Spinal cord (tissue), 10 donors: ENCODE measurements around the gene USP46. TPM values are rescaled to one million over a fixed set of nuclear protein-coding genes. Genes with fewer than 3 reads are reported as not detected.

Source experiments
- DNase-seq, 6 donors: peaks; one replicate each; pipeline versions ENCODE4 v3.0.0 to v3.0.0-alpha.2; 2013 to 2015; ENCODE audit warnings: low spot score in 6 of 6, low read depth in 4 of 6
- H3K27ac ChIP-seq: one replicate; pipeline ENCODE4 v1.5.1; 2013; ENCODE audit warnings: low read depth, low read length, control low read depth
- H3K27me3 ChIP-seq: one replicate; pipeline ENCODE4 v1.6.1; 2013; ENCODE audit warnings: low read length; ENCODE audit not compliant: control insufficient read depth, insufficient read depth
- H3K36me3 ChIP-seq: one replicate; pipeline ENCODE4 v1.6.1; 2013; ENCODE audit warnings: low read length; ENCODE audit not compliant: control insufficient read depth, insufficient read depth
- H3K4me1 ChIP-seq: one replicate; pipeline ENCODE4 v1.6.1; 2013; ENCODE audit warnings: low read length; ENCODE audit not compliant: control insufficient read depth, insufficient read depth
- H3K4me3 ChIP-seq: one replicate; pipeline ENCODE4 v1.5.1; 2013; ENCODE audit warnings: low read depth, low read length, control low read depth
- H3K9me3 ChIP-seq: one replicate; pipeline ENCODE4 v1.6.1; 2013; ENCODE audit warnings: low read length; ENCODE audit not compliant: control insufficient read depth, insufficient read depth
- WGBS: methylation state at CpG from one replicate; pipeline ENCODE4 v1.1.5; 2013; ENCODE audit warnings: missing lambda C conversion rate; ENCODE audit not compliant: insufficient coverage; 5-methylcytosine and 5-hydroxymethylcytosine counted together
- polyA plus RNA-seq, 2 donors: library from polyadenylated mRNA; unstranded; fragments of 120-200 nt; gene quantifications; one replicate each; pipeline ENCODE4 v1.2.1, GENCODE V29; 2013; ENCODE audit not compliant: insufficient read length in 2 of 2
- total RNA-seq, 2 donors: library from RNA; depleted of rRNA in 1 of 2; stranded (reverse); fragments of 120-200 nt in 1 of 2; fragments of >200 nt in 1 of 2; gene quantifications; one replicate each; pipeline versions ENCODE4 v1.2.3 to v1.2.4, GENCODE V29; 2013 to 2014
- donor health status: healthy.

Gene USP46
- total and polyA plus RNA-seq, 4 donors, result 30.2 to 53.2 (median 44.7) TPM

DNA sequence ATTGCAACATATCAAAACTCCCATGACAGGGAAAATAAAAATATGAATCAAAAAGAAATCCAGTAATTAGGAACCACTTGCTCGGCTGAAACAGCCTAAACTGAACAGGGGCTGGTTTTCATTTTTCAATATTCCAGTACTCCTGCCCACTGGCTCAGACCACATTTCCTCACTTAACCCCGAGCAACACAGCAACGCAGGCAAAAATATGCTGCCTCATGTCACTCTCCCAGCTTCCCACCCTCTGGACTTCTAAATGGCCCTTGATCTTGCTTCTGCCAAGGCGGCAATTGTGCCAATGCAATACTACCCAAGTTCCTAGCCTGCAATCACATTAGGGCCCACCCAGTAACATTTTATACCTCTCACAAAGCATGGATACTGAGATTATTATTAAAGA is 30.6 kb downstream of the USP46 start:
- Histone ChIP-seq H3K27ac (no peak overlapping the region), H3K4me3 (no peak overlapping the region), H3K36me3 (no peaks in the 10 kb centered on the region), H3K9me3 (no peaks in the 10 kb centered on the region), H3K4me1 (no peaks in the 10 kb centered on the region), H3K27me3 (no peaks in the 10 kb centered on the region)
- WGBS, result 61% methylated on average over 3 of the region's 4 CpGs
- DNase-seq, result peak in 1 of 6 donors; percentile 11

DNA sequence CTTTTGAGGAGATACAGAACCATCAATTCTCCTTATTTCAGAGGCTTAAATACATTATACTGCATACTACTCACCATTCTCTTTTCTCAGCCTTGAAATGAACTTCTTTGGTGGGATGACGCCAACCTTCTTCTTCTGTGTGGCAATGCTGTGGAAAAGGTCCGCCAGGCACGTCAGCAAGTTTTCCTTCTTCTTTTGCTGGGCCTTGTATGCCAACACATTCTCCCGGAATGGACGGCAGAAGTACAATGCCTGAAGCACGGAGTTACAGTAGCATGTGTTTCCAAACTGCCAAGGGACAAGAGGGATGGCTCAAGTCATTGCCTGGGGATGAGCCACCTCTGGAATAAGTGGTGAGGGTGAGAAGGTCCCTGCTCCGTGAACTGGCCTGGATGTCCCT is 31.2 kb downstream of the USP46 start:
- Histone ChIP-seq H3K36me3 (no peaks in the 10 kb centered on the region), H3K27me3 (no peaks in the 10 kb centered on the region), H3K4me3 (no peak overlapping the region), H3K27ac (no peak overlapping the region), H3K4me1 (no peaks in the 10 kb centered on the region), H3K9me3 (no peaks in the 10 kb centered on the region)
- 81% methylated on average over 6 of the region's 7 CpGs for WGBS
- peak in 1 of 6 donors; percentile 14 for DNase-seq

DNA sequence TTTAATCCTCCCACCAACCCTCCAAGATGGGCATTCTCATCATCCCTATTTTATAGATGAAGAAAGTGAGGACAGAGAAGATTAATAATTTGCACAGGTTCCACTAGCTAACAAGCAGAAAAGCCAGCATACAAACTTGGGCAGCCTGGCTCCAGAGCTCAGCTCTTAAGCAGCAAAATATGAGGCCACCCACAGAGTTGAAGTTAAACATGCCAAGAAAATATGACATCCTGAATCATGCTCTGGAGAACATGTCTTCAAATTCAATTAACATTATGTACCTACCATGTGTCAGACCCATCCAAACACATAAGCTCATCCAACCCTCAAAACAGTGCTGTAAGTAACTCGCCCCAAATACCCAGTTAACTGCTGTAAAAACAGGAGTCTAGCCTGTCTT is 33.9 kb downstream of the USP46 start:
- H3K36me3 ChIP-seq, result no peaks in the 10 kb centered on the region
- WGBS, result 82% methylated on average over 1 of the region's 1 CpG
- DNase-seq, result no peak

DNA sequence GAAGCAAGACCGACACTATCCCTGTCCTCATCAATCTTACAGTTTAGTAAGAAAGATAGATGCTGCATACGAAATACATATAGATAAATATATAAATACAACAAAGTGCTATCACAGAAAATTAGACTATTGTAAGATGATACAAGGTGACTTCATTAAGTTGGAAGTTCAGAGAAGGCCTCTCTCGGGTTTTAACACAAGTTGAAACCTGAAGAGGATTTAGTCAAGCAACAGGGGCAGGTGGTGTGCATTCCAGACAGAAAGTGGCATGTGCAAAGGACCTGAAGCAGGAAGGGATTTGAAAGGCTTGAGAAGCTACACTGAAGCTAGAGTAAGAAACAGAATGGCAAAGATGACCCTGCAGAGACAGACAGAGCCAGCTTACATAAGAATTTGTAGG is 36.5 kb downstream of the USP46 start:
- no peaks in the 10 kb centered on the region for H3K27me3 ChIP-seq
- peaks cover 8% of the 10 kb centered on the region for H3K4me1 ChIP-seq
- no peak overlapping the region for H3K4me3 ChIP-seq
- H3K36me3 ChIP-seq, result no peaks in the 10 kb centered on the region
- WGBS, result 100% methylated on average over 1 of the region's 3 CpGs
- DNase-seq, result no peak
- H3K27ac ChIP-seq, result no peak overlapping the region
- H3K9me3 ChIP-seq, result no peaks in the 10 kb centered on the region

More for the DNA sequence above, 33.9 kb downstream of the USP46 start:
- H3K27ac ChIP-seq, result no peak overlapping the region
- no peaks in the 10 kb centered on the region for H3K4me1 ChIP-seq
- no peak overlapping the region for H3K4me3 ChIP-seq
- no peaks in the 10 kb centered on the region for H3K27me3 ChIP-seq
- no peaks in the 10 kb centered on the region for H3K9me3 ChIP-seq

DNA sequence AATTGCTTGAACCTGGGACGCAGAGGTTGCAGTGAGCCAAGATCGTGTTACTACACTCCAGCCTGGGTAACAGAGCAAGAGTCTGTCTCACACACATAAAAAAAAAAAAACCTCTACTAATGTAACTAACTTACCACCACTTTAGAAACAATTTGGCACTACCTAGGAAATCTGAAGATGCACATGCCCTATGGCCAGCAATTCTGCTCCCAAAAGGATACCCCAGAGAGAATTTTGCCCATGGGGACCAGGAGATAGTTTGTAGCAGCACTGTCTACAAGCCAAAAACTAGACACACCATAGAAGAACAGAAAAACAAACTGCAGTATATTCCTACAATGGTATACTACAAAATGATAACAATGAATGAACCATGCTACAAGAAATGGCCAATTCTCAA is 37.5 kb downstream of the USP46 start:
- Histone ChIP-seq H3K27ac (no peak overlapping the region), H3K36me3 (no peaks in the 10 kb centered on the region), H3K4me3 (no peak overlapping the region), H3K4me1 (peaks cover 8% of the 10 kb centered on the region), H3K9me3 (no peaks in the 10 kb centered on the region), H3K27me3 (no peaks in the 10 kb centered on the region)
- WGBS, result 88% methylated on average over 2 of the region's 2 CpGs
- DNase-seq, result no peak

DNA sequence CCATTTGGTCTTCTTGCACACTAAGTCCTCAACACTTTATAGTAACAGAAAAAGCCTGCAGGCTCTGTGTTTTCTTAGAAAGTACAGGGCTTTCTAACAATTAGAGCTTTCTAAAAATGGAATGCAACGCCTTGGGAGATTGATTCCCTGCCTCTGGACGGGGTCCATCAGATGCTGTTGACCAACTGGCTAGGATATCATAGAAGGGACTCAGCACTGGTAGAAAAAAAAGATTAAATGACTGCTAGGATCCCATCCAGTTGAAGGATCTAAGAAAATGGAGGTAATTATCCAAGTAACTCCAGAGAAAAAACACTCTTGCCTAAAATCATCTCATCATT is 39.5 kb downstream of the USP46 start:
- H3K27me3 ChIP-seq, result no peaks in the 10 kb centered on the region
- no peak overlapping the region for H3K27ac ChIP-seq
- H3K4me1 ChIP-seq, result peaks cover 8% of the 10 kb centered on the region
- DNase-seq, result peak in 1 of 6 donors; percentile 62
- no peak overlapping the region for H3K4me3 ChIP-seq
- H3K9me3 ChIP-seq, result no peaks in the 10 kb centered on the region
- 38% methylated on average over 2 of the region's 2 CpGs for WGBS
- H3K36me3 ChIP-seq, result no peaks in the 10 kb centered on the region

DNA sequence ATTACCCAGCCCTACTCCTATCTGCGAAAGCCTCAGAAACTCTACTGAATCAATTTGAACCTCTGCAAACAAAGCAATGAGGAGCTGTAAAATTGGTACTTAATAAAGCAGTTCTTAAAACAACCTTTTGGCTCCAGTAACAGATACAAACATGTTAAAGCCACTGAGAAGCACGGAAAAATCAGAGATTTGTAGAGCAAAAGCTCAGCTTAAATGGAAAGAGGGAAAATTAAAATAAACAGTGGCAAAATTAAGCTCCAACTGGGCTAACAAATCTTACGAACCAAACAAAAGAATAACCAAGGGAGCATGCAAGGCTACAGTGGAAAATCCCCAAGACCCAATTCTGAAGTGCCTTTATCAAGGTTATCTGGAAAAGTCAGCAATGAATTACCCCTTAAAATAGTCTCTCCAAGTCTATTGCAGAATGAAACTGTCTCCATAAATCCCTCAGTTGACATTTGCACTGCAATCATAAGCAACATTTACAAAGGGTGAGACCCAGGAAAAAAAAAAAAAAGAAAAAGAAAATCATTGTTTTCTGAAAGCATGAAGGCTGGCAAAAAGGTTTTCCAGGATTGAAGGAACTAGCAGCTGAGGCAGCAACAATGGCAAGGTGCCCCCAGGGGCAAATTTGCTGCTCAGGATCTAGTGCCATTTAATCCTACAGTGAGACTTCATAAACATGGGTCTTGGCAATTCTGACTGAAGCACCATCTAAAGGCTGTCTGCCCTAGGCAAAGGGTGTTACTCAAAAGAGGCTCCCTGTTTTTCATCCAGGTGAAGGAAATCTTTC is 40.1 kb downstream of the USP46 start:
- Histone ChIP-seq H3K27me3 (no peaks in the 10 kb centered on the region), H3K36me3 (no peaks in the 10 kb centered on the region), H3K4me1 (peaks cover 8% of the 10 kb centered on the region), H3K4me3 (no peak overlapping the region), H3K9me3 (no peaks in the 10 kb centered on the region), H3K27ac (no peak overlapping the region)
- DNase-seq, result peak in 1 of 6 donors; percentile 57
- no CpG with 5 or more reads among the region's 3 CpGs for WGBS

DNA sequence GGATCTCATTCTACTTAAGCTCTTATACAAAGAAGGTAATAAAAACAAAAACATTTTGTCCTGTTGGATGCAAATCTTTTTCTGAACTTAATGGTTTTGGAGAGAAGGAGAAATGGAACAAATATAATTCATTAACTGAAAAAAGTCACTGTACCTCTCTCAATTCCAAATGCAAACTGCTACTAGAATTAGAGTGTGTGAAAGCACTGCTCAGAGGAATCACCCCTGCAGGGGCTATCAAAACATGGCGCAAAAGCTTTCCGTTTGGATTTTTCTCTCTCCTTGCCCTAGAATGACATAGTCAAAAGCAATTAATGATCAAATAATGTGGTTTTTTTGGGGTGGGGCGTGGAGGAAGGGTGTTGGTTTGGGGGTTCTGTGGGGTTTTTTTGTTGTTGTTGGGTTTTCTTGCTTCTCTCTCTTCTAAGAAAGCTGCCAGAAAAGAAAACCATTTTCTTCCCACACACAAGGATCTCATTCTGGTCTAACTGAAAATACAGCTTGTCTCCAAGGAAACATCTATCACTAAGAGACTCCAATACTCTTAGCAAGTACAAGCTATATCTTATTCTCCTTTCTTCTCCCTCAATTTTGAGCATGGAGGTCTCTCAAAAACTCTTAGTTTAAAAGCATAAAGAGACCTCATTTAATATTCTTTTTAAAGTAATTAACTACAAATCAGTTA is 41.6 kb downstream of the USP46 start:
- Histone ChIP-seq H3K36me3 (no peaks in the 10 kb centered on the region), H3K4me3 (peak overlapping the region; percentile 16), H3K27me3 (no peaks in the 10 kb centered on the region), H3K27ac (peak overlapping the region; percentile 68), H3K4me1 (peaks cover 8% of the 10 kb centered on the region), H3K9me3 (no peaks in the 10 kb centered on the region)
- no CpG with 5 or more reads among the region's 3 CpGs for WGBS
- peak; percentile 19 to 75 (median 30) for DNase-seq

DNA sequence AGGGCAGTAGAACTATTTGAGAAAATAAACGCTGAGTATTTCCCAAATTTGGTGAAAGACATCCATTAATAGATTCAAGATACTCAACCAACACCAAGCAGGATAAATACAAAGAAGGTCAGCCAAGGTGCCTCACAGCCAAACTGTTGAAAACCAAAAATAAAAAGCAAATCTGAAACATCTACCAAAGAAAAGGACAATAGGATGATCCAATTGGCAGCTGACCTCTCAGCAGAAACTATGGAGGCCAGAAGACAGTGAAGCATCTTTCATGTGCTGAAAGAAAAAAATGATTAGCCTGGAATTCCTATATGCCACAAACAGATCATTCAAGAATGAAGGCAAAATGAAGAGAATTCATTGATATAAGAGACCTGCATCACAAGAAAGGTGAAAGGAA is 44.9 kb downstream of the USP46 start:
- DNase-seq, result no peak
- Histone ChIP-seq H3K9me3 (no peaks in the 10 kb centered on the region), H3K27me3 (no peaks in the 10 kb centered on the region), H3K27ac (no peak overlapping the region), H3K4me1 (peaks cover 6% of the 10 kb centered on the region), H3K4me3 (no peak overlapping the region), H3K36me3 (peaks cover 12% of the 10 kb centered on the region)
- WGBS, result no CpG with 5 or more reads among the region's 1 CpG

DNA sequence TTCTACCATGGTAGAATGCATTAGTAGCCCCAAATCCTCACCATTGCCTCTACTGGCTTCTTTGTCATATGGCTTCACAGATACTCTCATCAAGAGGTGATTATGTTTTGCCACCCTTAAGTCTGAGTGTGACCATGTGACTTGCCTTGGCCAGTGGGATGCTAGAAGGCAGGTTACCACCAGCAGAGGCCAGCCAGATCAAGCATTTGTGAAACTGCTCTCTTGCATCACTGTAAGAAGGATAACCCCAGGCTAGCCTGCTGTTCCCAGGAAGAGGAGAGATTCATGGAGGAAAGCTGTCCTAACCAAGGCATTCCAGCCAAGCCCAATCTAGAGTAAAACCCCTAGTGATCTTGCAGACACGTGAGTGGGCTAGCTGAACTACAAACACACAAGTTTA is 46.8 kb downstream of the USP46 start:
- Histone ChIP-seq H3K4me1 (no peaks in the 10 kb centered on the region), H3K36me3 (peaks cover 18% of the 10 kb centered on the region), H3K27me3 (no peaks in the 10 kb centered on the region), H3K27ac (no peak overlapping the region), H3K9me3 (no peaks in the 10 kb centered on the region), H3K4me3 (no peak overlapping the region)
- no CpG with 5 or more reads among the region's 1 CpG for WGBS
- DNase-seq, result no peak
